HG02798 (cell line): ENCODE measurements around the gene GPSM3.
"Not testable (repeated sequence)": the region's sequence is repeated elsewhere in the genome, so short reads cannot be mapped to it uniquely, and the experiment has no call there.

ENCODE experiments used
- ATAC-seq: cut with Tn5 transposase; IDR thresholded peaks from one replicate; pipeline ENCODE4 v1.9.1; 2021; ENCODE audit warnings: mild to moderate bottlenecking; ENCODE audit not compliant: unreplicated experiment, poor library complexity

The GPSM3 gene

DNA sequence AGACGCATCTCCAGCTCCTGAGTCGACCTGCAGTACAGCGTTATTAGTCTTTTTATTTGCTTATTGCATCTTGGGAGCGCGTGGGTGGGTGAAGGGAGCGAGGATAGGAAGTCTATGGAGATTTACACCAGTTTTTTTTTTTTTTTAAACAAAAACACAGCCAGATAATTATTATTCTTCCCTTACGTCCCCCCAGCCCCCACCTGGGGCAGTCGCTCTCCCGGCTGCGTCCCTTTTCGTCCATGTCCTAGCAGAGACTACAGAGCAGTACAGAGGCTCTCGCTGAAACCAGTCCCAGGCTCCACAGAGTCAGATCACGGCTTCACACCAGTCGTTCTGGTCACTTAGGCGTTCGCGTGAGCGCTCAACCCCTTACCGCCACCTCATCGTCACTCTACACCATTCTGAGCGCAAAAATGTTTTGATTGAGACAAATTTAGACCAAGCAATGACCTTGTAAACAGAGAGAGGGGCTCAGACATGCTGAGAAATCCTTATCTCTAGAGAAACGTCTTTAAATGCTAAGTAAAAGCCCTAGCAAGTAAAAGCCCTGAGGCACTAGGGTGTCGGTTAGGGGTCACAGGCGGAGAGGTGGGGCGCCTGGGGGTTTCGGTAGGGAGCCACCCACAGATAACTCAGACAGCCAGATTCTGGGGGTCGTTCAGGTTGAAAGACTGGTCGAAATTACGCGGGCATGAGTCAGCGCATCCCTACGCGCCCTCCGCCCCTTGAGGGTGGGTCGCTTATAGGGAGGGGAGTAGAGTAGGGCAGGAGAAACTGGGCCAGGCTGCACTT is 39.5 kb downstream of the GPSM3 start:
- no peak for ATAC-seq

DNA sequence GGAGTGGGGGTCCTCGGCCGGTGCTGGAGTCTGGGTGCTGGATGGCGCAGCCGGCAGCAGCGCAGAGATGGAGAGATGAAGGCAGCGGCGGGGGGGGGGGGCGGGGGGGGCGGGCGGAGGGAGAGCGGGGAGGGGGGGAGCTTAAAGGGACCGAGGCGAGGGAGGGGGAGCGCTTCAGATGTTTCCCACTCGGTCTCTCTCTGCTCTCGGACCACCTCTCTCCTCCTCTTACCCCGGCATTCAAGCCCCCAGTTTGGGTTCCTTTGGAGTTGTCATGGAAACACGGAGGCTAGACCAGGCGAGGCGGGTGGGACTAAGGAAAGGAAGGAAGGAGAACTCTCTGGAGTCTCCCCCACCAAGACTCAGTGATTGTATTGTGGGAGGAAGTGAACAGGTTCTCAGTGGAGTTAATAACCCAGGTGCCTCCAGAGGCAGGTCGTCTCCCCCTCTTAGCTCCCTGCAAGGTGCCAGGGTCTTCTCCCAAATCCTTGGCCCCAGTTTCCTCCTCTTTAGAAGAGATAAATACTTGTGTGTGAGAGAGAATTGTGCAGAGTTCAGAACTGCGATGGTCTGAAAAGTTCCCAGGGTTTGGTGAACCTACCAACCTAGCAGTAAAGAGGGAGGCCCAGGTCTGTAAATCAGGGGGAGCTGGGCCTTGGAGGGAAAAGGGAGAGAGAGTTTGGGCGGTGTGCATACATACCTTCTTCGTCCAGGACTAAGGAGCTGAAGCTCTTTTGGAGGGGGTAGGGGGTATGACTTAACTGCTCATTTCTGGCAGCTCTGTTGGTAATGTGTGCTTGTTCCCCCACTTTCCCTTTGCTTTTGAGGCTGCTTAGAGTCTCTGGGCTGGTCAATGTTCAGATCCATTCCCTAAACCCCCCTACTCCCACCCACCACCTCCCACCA is 40.3 kb downstream of the GPSM3 start, which contains the start of gene PRRT1:
Gene PRRT1, minus strand, starts transcription at position 77 of the 906 bp plus-strand sequence. CDS start 112 bp downstream, outside the sequence.
- no peak for ATAC-seq

DNA sequence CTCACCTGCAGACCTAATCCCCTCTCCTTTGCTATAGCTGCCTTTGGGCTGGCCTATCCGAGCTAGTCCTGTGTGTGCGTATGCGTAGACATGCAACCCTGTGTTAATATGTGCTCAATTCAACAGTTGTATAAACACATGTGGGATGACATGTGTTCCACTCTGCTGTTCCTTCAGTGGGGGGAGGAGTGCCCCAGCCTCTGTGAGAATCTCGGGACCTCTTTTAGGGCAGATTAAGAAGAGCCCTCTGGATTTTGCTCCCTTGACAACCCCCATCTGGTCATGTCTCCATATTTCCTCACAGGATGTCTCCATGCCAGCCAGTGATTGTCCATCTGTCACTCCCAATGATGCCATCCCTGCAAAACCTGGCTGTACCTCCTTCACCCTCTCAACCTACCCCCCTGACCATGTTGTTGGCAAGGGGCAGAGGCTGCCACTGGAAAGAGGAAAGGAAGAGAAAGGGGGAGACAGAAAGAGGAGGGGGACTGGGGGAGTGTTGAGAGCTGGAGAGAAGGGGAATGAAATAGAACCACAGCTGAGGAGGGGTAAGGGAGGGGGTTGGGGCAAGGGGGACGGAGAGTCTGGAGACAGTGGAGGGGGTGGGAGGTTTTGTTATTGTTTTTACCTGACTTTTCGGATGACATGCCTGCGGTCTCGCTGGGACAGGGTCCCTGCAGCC is 41.1 kb downstream of the GPSM3 start:
- no peak for ATAC-seq

DNA sequence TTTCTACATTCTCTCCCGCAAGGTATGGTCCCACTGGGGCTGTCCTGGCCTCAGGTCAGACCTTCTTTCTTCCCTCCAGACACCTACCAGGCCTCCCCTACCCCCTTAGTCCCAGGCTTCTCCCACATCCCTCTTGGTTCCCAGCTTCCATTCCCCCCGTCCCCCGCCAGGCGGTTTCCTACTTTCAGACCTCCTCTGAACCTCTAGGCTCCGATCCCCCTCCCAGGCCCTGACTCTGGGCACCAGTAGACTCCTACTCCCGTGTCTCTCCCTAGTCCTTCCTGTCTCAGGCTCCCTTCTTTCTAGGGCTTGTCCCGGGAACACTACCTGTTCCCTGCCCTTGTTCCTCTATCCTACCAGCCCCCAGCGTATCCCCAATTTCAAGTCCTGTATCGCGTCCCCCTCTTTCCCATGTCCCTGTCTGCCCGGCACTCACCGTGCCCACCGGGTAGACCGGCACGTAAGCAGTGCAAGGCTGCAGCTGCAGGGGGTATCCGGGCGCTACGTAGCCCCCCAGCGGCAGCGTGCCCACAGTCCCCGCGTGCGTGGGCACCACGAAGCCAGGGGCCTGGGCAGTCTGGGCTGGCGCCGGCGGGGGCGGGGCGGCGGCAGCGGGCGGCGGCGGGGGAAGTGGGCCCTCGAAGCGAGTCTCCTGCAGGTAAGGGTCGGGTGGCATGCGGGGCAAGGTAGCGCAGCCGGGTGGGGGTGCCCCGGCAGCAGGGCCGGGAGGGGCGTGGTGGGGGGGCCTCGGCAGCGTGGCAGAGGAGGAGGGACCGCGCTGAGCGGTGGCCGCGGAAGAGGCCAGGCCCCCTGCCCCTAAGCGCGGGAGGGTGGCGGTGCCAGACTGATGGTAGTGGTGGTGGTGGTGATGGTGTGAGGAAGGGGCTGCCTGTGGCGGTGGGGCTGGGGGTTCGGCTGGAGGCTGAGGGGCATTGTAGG is 42.2 kb downstream of the GPSM3 start:
- no peak for ATAC-seq

DNA sequence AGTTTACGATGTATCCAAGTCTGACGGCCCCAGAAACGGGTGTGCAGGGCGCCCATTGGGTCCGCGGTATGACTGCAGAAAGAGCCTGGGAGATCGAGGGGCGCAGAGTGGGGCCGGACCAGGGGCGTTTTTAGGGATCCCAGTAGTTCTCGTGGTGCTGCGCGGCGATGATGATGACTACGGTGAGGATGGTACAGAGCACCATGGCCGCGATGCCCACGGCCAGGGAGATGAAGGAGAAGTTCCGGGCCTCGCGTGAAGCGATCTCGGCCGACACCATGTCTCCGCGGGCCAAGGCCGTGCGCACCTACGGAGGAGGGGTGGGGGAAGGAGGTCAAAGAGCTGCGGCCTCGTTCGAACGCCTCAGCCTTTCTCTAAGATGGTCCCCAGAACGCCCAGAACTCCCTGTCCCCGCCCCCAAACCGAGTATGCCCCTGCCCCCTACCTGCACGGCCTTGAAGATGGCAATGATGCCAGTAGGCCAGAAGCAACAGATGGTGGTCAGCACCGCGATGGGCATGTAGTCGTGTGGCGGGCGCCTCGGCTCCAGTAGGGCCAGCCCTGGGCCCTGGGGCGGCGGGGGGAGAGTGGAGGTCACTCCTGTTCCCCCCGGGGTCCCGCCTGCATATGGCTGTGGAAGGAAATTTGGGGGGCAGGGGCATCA is 43.2 kb downstream of the GPSM3 start:
- ATAC-seq = no peak

DNA sequence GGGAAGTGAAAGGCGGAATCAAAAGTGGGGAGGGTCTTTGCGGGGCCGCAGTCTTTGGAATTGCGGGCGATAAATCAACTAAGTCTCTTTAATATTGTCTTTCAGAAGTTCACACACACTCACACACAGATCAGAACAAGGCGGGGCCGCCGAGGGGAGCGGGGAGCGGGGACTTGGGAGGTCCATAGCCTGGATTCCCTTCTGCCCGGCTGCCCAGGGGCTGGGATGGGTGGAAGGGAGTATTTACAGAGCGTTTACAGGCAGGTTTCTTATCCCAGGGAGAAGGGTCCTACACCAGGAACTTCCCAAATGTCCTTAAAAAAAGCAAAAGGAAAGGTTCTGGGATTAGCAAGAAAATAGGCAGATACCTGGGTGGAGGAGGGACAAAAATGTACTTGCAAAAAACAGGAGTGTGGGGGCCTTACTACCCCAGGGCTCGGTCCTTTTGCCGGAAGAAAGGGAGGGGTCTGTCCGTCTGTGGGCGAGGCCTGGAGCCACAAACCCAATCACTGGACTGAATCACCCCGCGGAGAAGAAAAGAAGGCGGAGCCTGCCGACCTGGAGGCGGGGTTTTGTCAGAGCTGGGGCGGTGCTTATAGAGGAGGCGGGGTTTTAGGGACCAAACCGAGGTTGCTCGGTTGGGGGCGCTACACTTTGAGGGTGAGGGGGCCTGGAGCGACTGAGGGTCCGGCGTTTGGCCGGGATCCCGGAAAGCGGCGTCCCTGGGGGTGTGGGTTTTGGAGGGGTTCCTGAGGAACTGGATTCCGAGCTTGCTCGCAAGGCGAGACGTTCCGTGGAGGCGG is 44.0 kb downstream of the GPSM3 start:
- ATAC-seq = no peak

DNA sequence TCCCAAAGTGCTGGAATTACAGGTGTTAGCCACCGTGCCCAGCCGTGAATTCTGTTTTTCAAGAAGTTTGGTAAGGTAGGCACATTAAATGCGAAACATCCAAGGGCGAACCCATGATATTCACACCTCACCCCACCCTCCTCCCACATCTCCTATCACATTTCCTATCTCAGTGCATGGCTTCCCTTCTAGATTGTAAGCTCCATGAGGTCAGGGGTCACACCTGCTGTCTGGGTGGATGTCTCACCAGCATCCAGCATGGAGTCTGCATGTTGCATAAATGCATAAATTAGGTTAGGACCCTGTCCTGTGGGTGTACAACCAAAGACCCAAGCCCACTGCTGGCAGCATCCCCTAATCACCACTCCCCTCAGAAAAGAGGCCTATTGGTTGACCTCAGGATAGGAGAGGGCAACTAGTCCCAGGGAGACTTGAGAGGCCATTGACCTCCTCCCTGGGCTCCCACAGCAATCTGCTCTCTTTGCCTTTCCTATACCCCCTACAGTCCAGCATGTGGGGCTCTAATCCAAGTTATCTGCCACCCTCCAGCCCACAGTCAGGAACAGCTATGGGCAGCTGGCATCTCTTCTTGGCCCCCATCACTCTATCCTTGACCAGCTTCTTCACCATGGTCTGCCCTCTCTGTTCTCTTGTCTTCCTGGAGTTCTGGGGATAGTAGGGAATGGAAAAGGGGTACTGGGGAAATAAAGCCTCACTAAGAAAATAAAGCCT is 44.9 kb downstream of the GPSM3 start:
- ATAC-seq = no peak

DNA sequence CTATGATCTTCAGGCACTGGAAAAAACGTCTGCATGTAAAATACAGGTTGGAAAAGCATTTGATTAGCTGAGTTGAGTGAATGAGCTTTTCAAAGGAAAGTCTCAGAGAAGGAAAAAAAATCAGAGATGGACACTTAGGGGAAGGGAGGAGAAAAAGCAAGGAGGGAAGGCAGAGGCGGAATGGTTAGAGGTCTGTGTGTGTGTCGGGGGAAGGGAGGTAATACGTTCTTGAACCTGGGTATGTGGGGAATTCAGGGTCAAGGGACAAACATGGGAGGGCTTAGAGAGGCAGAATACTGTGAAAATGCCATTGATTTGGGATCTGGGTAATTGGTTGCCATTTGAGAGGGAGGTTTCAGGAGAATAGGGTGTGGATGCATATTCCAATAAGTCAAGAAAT is 45.8 kb downstream of the GPSM3 start:
- ATAC-seq = no peak

DNA sequence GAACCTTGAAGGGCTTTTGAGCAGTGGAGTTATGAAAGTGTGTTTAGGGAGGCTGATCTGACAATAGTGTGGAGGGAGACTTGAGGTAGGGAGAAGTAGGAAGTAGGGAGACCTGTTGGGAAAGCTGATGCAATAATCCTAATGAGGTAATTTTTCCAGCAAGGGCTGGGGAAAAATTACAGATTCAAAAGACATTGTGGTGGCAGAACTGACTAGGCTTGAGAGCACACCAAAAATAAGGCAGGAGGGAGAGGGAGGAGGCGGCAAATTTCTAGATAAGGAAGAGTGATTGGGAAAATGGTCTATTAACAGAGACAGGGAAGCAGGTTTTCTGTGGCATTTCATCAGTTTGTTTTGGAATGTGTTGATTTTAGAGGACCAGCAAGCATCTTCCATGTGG is 46.2 kb downstream of the GPSM3 start:
- no peak for ATAC-seq

DNA sequence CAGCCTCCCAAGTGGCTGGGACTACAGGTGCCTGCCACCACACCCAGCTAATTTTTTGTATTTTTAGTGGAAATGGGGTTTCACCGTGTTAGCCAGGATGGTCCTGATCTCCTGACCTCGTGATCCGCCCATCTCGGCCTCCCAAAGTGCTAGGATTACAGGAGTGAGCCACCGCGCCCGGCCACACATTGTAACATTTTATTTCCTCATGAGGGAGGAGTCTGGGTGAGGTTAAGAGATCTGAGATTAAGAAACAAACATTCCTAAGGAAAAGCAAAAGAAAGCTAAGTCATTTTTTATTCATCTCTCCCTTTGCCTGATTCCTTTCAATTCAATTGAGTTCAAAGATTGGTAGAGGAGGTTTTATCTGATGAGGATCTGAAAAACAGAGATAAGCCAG is 48.2 kb downstream of the GPSM3 start:
- not testable (repeated sequence) for ATAC-seq
